Hepatocyte (in vitro differentiated cells): ENCODE measurements around the gene NYAP2. TPM values are rescaled to one million over a fixed set of nuclear protein-coding genes. Genes with fewer than 3 reads are reported as not detected.

Experiments
- DNase-seq: peaks from one replicate; pipeline ENCODE4 v3.0.0-alpha.2; 2016; ENCODE audit warnings: low spot score
- H2AFZ ChIP-seq: fragments of 200-600 bp; sonication (generic); 2 replicates; pipeline ENCODE4 v1.6.0; 2016; ENCODE audit warnings: antibody characterized with exemption, mild to moderate bottlenecking
- H3K27ac ChIP-seq: fragments of 200-600 bp; sonication (generic); 2 replicates; pipeline ENCODE4 v1.5.1; 2016; ENCODE audit warnings: mild to moderate bottlenecking
- H3K27me3 ChIP-seq: fragments of 200-600 bp; sonication (generic); 2 replicates; pipeline ENCODE4 v1.6.1; 2016
- H3K36me3 ChIP-seq: fragments of 200-600 bp; sonication (generic); replicated peaks from 2 replicates; pipeline ENCODE4 v1.5.1; 2016; ENCODE audit warnings: low read depth; ENCODE audit not compliant: insufficient read depth
- H3K4me1 ChIP-seq: fragments of 200-600 bp; sonication (generic); 2 replicates; pipeline ENCODE4 v1.5.1; 2016; ENCODE audit warnings: mild to moderate bottlenecking, moderate library complexity; ENCODE audit not compliant: insufficient read depth
- H3K4me2 ChIP-seq: fragments of 200-600 bp; sonication (generic); 2 replicates; pipeline ENCODE4 v1.6.0; 2016
- H3K4me3 ChIP-seq: fragments of 200-600 bp; sonication (generic); 2 replicates; pipeline ENCODE4 v1.5.1; 2016; ENCODE audit warnings: mild to moderate bottlenecking
- H3K79me2 ChIP-seq: fragments of 200-600 bp; sonication (generic); 2 replicates; pipeline ENCODE4 v1.6.0; 2017; ENCODE audit warnings: mild to moderate bottlenecking
- H3K9me2 ChIP-seq: fragments of 200-600 bp; sonication (generic); replicated peaks from 2 replicates; pipeline ENCODE4 v1.6.0; 2017; ENCODE audit warnings: mild to moderate bottlenecking; ENCODE audit not compliant: insufficient read depth
- H3K9me3 ChIP-seq: fragments of 200-600 bp; sonication (generic); 2 replicates; pipeline ENCODE4 v1.5.1; 2016; ENCODE audit warnings: low read depth, mild to moderate bottlenecking
- H4K20me1 ChIP-seq: fragments of 200-600 bp; sonication (generic); 2 replicates; pipeline ENCODE4 v1.6.0; 2016; ENCODE audit warnings: mild to moderate bottlenecking; ENCODE audit not compliant: insufficient read depth, poor library complexity, severe bottlenecking
- EZH2 ChIP-seq: fragments of 200-600 bp; sonication (generic); IDR thresholded peaks from 2 replicates; pipeline ENCODE4 v1.6.1; 2016; ENCODE audit warnings: antibody characterized with exemption, mild to moderate bottlenecking, borderline replicate concordance
- EZH2phosphoT487 ChIP-seq: fragments of 200-600 bp; sonication (generic); IDR thresholded peaks from one replicate; pipeline ENCODE4 v1.6.1; 2018; ENCODE audit warnings: antibody characterized with exemption, mild to moderate bottlenecking, low read depth, moderate library complexity; ENCODE audit not compliant: unreplicated experiment, severe bottlenecking
- WGBS: methylation state at CpG from one replicate; pipeline ENCODE4 v1.1.6; 2016; ENCODE audit warnings: low lambda C conversion rate; ENCODE audit errors: missing lambda C conversion rate; 5-methylcytosine and 5-hydroxymethylcytosine counted together
- polyA plus RNA-seq: library from polyadenylated mRNA; unstranded; fragments of >200 nt; fragmentation: Nextera tagmentation; extraction: Ambion mirVana; gene quantifications from 2 replicates; pipeline ENCODE4 v1.2.1, GENCODE V29; 2016
- total RNA-seq: library from RNA; depleted of rRNA; stranded (reverse); fragments of >200 nt; gene quantifications from 2 replicates; pipeline ENCODE4 v1.2.3, GENCODE V29; 2014
- TF ChIP-seq, protein P1 (sequence below): fragments of 200-600 bp; sonication (generic); IDR thresholded peaks from 2 replicates; pipeline ENCODE4 v1.5.1; 2016; ENCODE audit warnings: antibody characterized with exemption, mild to moderate bottlenecking; ENCODE audit not compliant: poor library complexity

Gene NYAP2
- total and polyA plus RNA-seq, 2 experiments from 2014 or later, result 0.23 to 0.37 TPM

DNA sequence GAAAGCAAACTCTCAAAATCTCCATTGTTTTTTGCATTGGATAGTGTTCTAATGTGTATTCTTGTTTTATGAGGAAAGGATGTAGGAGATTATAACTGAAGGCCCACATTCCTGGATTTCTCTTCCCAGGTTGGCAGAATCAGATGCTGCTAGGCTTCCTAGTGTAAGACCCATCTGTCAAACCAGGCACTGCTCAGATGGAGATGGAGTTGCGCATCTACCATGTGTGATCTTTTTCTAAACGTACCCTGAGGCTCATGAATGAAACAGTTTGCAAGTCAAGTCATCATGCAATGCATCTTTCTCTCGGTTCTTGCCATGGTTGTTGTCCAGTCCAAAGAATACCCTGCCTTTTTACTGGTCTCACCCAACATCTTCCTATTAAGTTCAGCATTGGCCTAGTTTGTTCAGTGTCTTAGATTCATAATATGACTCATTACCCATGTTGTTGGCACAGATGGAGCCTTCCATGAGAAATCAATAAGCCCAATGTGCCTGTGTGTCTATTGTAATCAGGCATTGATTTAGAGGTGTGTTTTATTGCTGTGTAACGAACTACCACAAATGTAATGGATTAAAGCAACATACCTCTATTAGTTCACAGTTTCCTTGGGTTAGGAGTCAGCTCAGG lies 127.4 kb downstream of the NYAP2 start:
- Histone ChIP-seq H4K20me1 (no peaks in the 10 kb centered on the region), H3K4me1 (no peaks in the 10 kb centered on the region), H3K36me3 (no peaks in the 10 kb centered on the region), H3K4me2 (no peak overlapping the region), H3K9me3 (no peaks in the 10 kb centered on the region), H3K9me2 (no peaks in the 10 kb centered on the region), H3K4me3 (no peak overlapping the region), H2AFZ (no peak overlapping the region), H3K27me3 (no peaks in the 10 kb centered on the region), H3K27ac (no peak overlapping the region), H3K79me2 (no peaks in the 10 kb centered on the region)
- TF ChIP-seq, protein P1, sequence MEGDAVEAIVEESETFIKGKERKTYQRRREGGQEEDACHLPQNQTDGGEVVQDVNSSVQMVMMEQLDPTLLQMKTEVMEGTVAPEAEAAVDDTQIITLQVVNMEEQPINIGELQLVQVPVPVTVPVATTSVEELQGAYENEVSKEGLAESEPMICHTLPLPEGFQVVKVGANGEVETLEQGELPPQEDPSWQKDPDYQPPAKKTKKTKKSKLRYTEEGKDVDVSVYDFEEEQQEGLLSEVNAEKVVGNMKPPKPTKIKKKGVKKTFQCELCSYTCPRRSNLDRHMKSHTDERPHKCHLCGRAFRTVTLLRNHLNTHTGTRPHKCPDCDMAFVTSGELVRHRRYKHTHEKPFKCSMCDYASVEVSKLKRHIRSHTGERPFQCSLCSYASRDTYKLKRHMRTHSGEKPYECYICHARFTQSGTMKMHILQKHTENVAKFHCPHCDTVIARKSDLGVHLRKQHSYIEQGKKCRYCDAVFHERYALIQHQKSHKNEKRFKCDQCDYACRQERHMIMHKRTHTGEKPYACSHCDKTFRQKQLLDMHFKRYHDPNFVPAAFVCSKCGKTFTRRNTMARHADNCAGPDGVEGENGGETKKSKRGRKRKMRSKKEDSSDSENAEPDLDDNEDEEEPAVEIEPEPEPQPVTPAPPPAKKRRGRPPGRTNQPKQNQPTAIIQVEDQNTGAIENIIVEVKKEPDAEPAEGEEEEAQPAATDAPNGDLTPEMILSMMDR, result no peak
- DNase-seq, result no peak
- 88% methylated on average over 4 of the region's 4 CpGs for WGBS

DNA sequence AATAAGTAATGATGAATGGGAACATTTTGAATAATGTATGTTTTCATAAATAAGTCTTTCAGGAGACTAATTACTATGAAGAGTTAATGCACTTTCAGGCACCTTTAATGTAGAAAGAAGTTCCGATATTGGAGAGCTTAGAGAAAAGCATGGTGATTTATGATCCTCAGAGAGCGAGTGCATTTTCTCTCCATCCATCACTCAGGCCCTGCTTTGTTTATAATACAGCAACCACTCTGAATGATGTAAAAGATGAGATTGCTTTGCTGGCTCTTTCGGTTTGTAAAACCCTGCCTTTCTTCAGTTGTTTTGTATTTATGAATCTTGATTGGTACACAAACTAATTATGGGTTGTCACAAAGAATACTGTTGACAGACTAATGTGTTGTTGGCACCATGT lies 132.0 kb downstream of the NYAP2 start:
- H3K36me3 ChIP-seq, result no peaks in the 10 kb centered on the region
- H4K20me1 ChIP-seq, result no peaks in the 10 kb centered on the region
- no peak overlapping the region for H2AFZ ChIP-seq
- H3K27ac ChIP-seq, result no peak overlapping the region
- H3K27me3 ChIP-seq, result no peaks in the 10 kb centered on the region
- WGBS, result 60% methylated on average over 3 of the region's 3 CpGs
- no peaks in the 10 kb centered on the region for H3K9me3 ChIP-seq
- no peak for DNase-seq
- no peak overlapping the region for H3K4me2 ChIP-seq
- H3K9me2 ChIP-seq, result no peaks in the 10 kb centered on the region
- no peaks in the 10 kb centered on the region for H3K4me1 ChIP-seq
- no peaks in the 10 kb centered on the region for H3K79me2 ChIP-seq
- no peak for TF ChIP-seq EZH2phosphoT487
- no peak overlapping the region for H3K4me3 ChIP-seq

- no peaks in the 10 kb centered on the region for H4K20me1 ChIP-seq
- H2AFZ ChIP-seq, result no peak overlapping the region
- H3K9me2 ChIP-seq, result no peaks in the 10 kb centered on the region
- no peaks in the 10 kb centered on the region for H3K36me3 ChIP-seq
- H3K4me3 ChIP-seq, result no peak overlapping the region
- H3K4me2 ChIP-seq, result no peak overlapping the region
- no peak for DNase-seq
- H3K4me1 ChIP-seq, result no peaks in the 10 kb centered on the region
- H3K9me3 ChIP-seq, result no peaks in the 10 kb centered on the region
- no peaks in the 10 kb centered on the region for H3K27me3 ChIP-seq
- no peaks in the 10 kb centered on the region for H3K79me2 ChIP-seq
- WGBS, result 90% methylated on average over 1 of the region's 1 CpG
- H3K27ac ChIP-seq, result no peak overlapping the region
- TF ChIP-seq EZH2phosphoT487 (no peak), EZH2 (no peak)
- TF ChIP-seq, protein P1, result no peak
These were observed 132.6 kb downstream of the NYAP2 start for GRCh38 chr2:225532096-225532495.

DNA sequence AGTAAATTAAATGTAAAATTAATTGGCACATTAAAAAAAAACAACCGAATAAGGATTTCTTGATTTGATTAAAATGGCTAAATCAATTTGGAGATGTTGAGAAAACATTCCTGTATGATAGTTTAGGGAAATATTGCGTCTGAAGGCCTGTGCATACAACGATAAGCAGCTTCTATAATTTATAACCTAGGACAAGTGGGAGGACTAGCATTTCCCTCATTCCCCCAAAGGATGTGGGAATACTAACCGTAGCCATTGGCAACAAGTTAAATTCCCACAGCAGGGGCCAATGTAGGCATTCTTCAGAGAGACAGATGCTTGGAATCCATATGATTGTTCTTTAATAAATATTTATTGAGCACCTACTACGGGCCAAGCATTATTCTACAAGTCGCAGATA lies 134.5 kb downstream of the NYAP2 start:
- no peak for TF ChIP-seq EZH2phosphoT487
- no peak for TF ChIP-seq EZH2
- TF ChIP-seq, protein P1, result no peak
- Histone ChIP-seq H2AFZ (no peak overlapping the region), H3K27ac (no peak overlapping the region), H3K79me2 (no peaks in the 10 kb centered on the region), H3K4me3 (no peak overlapping the region), H3K27me3 (no peaks in the 10 kb centered on the region), H4K20me1 (no peaks in the 10 kb centered on the region), H3K9me2 (no peaks in the 10 kb centered on the region), H3K4me2 (no peak overlapping the region), H3K9me3 (no peaks in the 10 kb centered on the region), H3K4me1 (no peaks in the 10 kb centered on the region), H3K36me3 (no peaks in the 10 kb centered on the region)
- WGBS, result 88% methylated on average over 6 of the region's 6 CpGs
- DNase-seq, result no peak
